Retinal pigment epithelial cell (primary cell): ENCODE data around the gene MVD.
"Not testable (repeated sequence)": the region's sequence is repeated elsewhere in the genome, so short reads cannot be mapped to it uniquely, and the experiment has no call there.

Experiments used
- DNase-seq: peaks from one replicate; pipeline ENCODE4 v3.0.0-alpha.2; 2010; ENCODE audit warnings: low read depth
- H3K4me3 ChIP-seq: 2 replicates; pipeline ENCODE4 v1.5.1; 2011; ENCODE audit warnings: mild to moderate bottlenecking, low read length, control low read depth, moderate library complexity
- TF ChIP-seq, protein P1 (sequence below): conservative IDR thresholded peaks from 2 replicates; pipeline ENCODE4 v1.5.1; 2011; ENCODE audit warnings: low read depth, low read length, control low read depth, inconsistent platforms

Gene MVD

DNA sequence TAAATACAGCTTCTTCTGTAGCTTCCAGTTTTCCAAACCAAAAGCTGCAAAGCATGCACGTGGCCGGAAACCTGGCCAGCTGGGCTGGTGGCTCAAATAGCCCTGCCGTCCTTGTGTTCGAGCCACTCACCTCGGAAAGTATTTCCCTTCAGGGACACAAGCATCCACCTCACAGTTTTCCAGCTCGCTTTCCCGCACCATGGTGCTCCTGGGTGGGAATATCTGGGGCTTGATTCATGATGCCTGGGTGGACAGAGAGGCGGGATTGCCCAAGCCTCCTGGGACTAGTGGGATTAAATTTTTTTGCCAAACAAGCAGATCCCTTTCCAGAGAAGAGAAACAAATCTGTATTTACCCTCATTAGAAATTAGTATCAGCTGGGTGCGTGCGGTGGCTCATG is 7.1 kb upstream of the MVD start:
- no peak overlapping the region for H3K4me3 ChIP-seq
- DNase-seq, result no peak
- TF ChIP-seq, protein P1, sequence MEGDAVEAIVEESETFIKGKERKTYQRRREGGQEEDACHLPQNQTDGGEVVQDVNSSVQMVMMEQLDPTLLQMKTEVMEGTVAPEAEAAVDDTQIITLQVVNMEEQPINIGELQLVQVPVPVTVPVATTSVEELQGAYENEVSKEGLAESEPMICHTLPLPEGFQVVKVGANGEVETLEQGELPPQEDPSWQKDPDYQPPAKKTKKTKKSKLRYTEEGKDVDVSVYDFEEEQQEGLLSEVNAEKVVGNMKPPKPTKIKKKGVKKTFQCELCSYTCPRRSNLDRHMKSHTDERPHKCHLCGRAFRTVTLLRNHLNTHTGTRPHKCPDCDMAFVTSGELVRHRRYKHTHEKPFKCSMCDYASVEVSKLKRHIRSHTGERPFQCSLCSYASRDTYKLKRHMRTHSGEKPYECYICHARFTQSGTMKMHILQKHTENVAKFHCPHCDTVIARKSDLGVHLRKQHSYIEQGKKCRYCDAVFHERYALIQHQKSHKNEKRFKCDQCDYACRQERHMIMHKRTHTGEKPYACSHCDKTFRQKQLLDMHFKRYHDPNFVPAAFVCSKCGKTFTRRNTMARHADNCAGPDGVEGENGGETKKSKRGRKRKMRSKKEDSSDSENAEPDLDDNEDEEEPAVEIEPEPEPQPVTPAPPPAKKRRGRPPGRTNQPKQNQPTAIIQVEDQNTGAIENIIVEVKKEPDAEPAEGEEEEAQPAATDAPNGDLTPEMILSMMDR, result no peak

DNA sequence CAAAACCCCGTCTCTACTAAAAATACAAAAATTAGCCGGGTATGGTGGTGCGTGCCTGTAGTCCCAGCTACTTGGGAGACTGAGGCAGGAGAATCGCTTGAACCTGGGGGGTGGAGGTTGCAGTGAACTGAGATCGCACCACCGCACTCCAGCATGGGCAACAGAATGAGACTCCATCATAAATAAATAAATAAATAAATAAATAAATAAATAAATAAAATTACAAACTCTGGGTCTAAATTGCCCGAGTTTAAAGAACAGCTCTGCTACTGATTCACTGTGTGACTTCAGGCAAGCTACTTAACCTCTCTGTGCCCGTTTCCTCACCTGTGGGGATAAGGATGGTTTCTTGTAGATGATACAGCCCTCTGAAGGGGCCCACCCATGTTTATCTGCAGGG is 6.6 kb upstream of the MVD start:
- not testable (repeated sequence) for DNase-seq, H3K4me3 ChIP-seq

DNA sequence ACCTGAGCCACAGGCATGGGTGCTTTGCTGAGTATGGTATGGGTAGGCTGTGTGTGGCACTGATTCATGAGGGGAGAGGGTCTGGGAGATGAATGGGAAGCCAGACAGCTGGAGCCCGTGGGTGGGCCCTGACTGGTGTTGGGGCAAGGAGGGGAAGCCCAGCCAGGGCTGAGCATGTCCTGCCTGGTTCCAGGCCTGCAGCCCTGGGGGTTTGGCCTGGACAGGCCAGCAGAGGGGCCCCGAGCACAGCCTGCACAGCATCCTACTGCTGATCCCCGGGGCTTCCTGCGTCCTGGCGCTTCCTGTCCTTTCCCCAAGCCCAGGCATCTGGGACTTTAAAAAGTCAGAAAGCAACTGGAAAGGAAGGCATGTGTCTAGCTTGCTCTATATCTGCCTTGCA is 4.6 kb upstream of the MVD start:
- TF ChIP-seq, protein P1, result no peak
- DNase-seq, result no peak
- H3K4me3 ChIP-seq, result no peak overlapping the region

DNA sequence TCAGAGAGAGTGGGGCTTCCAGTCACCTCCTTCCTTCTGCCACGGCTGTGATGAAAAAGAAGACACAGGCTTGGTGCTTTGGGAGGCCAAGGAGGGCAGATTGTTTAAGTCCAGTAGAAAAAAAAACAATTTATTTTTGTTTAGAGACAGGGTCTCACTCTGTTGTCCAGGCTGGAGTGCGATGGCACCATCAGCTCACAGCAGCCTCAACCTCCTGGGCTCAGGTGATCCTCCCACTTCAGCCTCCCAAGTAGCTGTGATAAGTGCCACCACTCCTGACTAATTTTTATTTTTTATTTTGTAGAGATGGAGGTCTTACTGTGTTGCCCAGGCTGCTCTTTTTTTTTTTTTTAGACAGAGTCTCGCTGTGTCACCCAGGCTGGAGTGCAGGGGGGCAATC is 2.7 kb upstream of the MVD start:
- TF ChIP-seq, protein P1, result no peak
- no peak for DNase-seq
- H3K4me3 ChIP-seq, result no peak overlapping the region

DNA sequence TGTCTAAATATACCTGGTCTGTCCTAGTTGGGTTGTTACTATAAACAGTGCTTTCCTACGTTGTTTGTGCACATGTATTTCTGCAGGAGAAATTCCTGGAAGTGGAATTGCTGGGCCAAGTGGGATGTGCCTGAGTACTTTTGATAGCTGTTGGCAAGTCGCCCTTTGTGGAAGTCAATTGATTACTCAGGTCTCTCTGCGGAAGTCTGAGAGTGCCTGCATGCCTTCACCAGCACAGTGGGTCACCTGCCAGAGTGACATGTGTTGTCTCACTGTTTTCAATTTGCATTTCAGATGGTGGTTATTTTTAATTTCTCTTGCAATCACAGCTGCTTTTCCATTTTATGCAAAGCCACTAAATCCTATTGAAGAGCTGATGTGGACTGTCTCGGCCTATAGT is 2.3 kb upstream of the MVD start:
- no peak for DNase-seq
- TF ChIP-seq, protein P1, result no peak
- H3K4me3 ChIP-seq, result no peak overlapping the region

- no peak for DNase-seq
- H3K4me3 ChIP-seq, result peak overlapping the region; percentile 87
- TF ChIP-seq, protein P1, result no peak
Observed at GRCh38 chr16:88662222-88662842, 559 bp downstream of the MVD start.

DNA sequence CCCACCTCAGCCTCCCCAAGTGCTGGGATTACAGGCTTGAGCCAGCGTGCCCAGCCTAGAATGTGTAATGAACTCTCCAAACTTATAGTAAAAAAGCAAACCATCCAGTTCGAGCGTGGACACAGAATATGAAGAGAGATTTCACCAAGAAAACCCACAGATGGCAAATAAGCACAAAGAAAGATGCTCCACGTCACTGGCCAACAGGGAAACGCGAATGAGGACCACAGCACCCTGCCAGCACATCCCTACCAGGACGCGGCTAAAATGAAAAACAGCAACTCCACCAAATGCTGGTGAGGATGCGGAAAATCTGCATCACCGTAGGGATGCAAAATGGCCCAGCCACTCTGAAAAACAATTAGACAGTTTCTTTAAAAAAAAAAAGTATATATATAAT is 1.4 kb downstream of the MVD start:
- DNase-seq, result no peak
- peak overlapping the region; percentile 87 for H3K4me3 ChIP-seq
- TF ChIP-seq, protein P1, result no peak

DNA sequence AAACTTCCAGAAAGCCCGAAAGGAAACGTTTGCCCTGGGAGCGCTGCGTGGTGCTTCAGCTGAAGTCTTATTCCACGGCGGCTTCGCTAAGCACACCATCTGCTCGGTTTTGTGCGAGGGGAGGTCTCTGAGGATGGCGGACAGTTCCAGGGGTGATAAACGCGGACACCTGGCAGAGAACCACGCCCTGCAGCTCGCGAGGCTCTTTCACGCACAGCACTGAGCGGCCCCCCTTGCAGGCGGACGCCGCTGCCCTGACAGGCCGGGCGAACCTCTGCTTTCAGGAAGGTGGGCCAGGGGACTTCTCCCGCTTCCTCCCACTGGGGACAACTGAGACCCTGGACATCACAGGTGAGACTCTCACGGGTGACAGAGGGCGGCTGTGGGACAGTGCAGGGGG is 3.7 kb downstream of the MVD start:
- no peak for DNase-seq
- TF ChIP-seq, protein P1, result no peak
- no peak overlapping the region for H3K4me3 ChIP-seq
